Stomach (tissue), 9 donors: ENCODE data around the gene SYNDIG1. TPM values are rescaled to one million over a fixed set of nuclear protein-coding genes. Genes with fewer than 3 reads are reported as not detected.

ENCODE experiments used
- DNase-seq, 2 donors: peaks; one replicate each; pipeline versions ENCODE4 v3.0.0 to v3.0.0-alpha.2; 2013 to 2019
- H3K27ac ChIP-seq, 5 donors: fragments of 200-600 bp in 4 of 5; sonication (generic) in 4 of 5; one replicate each; pipeline ENCODE4 v1.5.1; 2013 to 2019; ENCODE audit warnings: mild to moderate bottlenecking in 1 of 5, moderate library complexity in 1 of 5
- H3K27me3 ChIP-seq, 3 donors: fragments of 200-600 bp; sonication (generic); one replicate each; pipeline ENCODE4 v1.5.1; 2017 to 2019; ENCODE audit warnings: mixed run types in 1 of 3
- H3K36me3 ChIP-seq, 4 donors: fragments of 200-600 bp; sonication (generic); 1 replicate in 3 of 4; 2 replicates in 1 of 4; pipeline ENCODE4 v1.5.1; 2016 to 2019
- H3K4me1 ChIP-seq, 4 donors: fragments of 200-600 bp; sonication (generic); one replicate each; pipeline ENCODE4 v1.5.1; 2016 to 2019
- H3K4me3 ChIP-seq, 4 donors: fragments of 200-600 bp; sonication (generic) in 3 of 4; one replicate each; pipeline ENCODE4 v1.5.1; 2016 to 2019; ENCODE audit warnings: mild to moderate bottlenecking in 1 of 4
- H3K9me3 ChIP-seq, 4 donors: fragments of 200-600 bp; sonication (generic); one replicate each; pipeline ENCODE4 v1.5.1; 2016 to 2019
- EP300 ChIP-seq: sonication (generic); formaldehyde crosslinking; IDR thresholded peaks from one replicate; pipeline ENCODE4 v1.6.1; 2017; ENCODE audit warnings: antibody characterized with exemption
- POLR2A ChIP-seq, 4 donors: fragments of 450-650 bp; IDR thresholded peaks; one replicate each; pipeline ENCODE4 v1.6.1; 2016; ENCODE audit warnings: antibody characterized with exemption in 4 of 4, control low read depth in 2 of 4, mild to moderate bottlenecking in 1 of 4, moderate library complexity in 1 of 4
- POLR2AphosphoS5 ChIP-seq, 3 donors: sonication (generic); formaldehyde crosslinking; IDR thresholded peaks; one replicate each; pipeline ENCODE4 v1.6.1; 2016; ENCODE audit warnings: antibody characterized with exemption in 3 of 3
- WGBS, 5 donors: extraction: QIAGEN DNeasy Blood & Tissue Kit in 3 of 5; methylation state at CpG; one replicate each; pipeline versions ENCODE4 v1.1.5 to v1.1.7; 2013 to 2018; 5-methylcytosine and 5-hydroxymethylcytosine counted together
- intact Hi-C: fragments of 100-400 bp; cut with DNase I; formaldehyde crosslinking; loops from one replicate; pipeline ENCODE4 v1.15.1; 2023; ENCODE audit warnings: low total_unique reads
- polyA plus RNA-seq, 3 donors: library from polyadenylated mRNA; stranded (reverse); fragments of 200-250 nt; gene quantifications; one replicate each; pipeline ENCODE4 v1.2.3, GENCODE V29; 2013
- total RNA-seq, 5 donors: library from RNA; depleted of rRNA; stranded (reverse); fragments of >200 nt; gene quantifications; one replicate each; pipeline versions ENCODE4 v1.1.0 to v1.2.3, GENCODE V29; 2014 to 2016
- TF ChIP-seq, protein P1 (sequence below), 7 experiments: fragments of 450-650 bp in 4 of 7; fragments of 200-600 bp in 3 of 7; sonication (generic) in 3 of 7; IDR thresholded peaks; one replicate each; pipeline ENCODE4 v1.5.1; 2016 to 2019; ENCODE audit warnings: antibody characterized with exemption in 7 of 7, control low read depth in 2 of 7, mild to moderate bottlenecking in 1 of 7
- donor health status: healthy with polysubstance abuse.
- donor health status: Bipolar disorder and iron deficiency.
- donor health status: healthy.

SYNDIG1 gene
- total and polyA plus RNA-seq, 8 donors = 0.29 to 2.0 (median 0.89) TPM; not detected in 4

DNA sequence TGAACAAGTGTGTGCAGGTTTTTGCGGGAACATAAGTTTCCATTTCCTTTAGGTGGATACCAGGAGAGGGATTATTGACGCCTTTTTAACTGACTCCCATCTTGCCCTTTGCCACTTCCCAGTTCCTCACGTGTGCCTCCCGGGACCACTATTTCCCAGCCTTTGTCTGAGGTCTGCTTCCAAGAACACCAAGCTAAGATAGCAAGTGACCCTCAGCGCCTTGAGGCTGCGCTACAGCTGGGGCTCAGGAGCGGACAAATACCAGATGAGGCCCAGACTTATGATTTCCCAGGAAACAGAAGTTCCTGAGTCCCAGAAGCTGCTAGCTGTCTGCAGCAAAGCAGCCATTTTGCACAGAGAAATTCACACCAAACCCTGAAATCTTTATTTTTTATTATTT lies 216.7 kb downstream of the SYNDIG1 start:
- intact Hi-C loops = no loop called here
- no peak overlapping the region for H3K4me3 ChIP-seq
- H3K27me3 ChIP-seq = no peaks in the 10 kb centered on the region
- no peaks in the 10 kb centered on the region for H3K4me1 ChIP-seq
- DNase-seq = no peak
- 86 to 91% (median 87%) methylated on average over 7 of the region's 7 CpGs for WGBS, 5 donors
- peaks cover 0 to 6% (median 5%) of the 10 kb centered on the region in 4 donors for H3K9me3 ChIP-seq
- no peak overlapping the region for H3K27ac ChIP-seq
- no peaks in the 10 kb centered on the region for H3K36me3 ChIP-seq
- no peak for TF ChIP-seq POLR2AphosphoS5 (IDR thresholded peaks at IDR 0.05)
- no peak for TF ChIP-seq POLR2A (IDR thresholded peaks at IDR 0.05)

DNA sequence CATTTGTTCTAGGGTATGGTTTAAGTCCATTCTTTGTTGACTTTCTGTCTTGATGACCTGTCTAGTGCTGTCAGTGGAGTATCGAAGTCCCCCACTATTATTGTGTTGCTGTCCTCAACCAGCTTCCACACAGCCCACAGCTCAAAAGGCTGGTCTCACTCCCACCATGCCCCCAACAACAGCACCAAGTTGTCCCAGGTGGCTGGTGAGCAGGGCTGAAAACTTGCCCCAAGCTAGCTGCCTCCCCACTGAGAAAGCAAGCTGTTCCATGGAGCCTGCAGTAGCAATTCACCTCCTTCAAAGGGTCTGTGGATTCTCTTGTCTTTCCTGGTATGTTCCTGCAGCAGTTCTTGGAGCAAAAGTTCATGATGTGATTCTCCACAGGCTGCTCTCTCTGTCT lies 221.0 kb downstream of the SYNDIG1 start:
- DNase-seq = no peak
- Histone ChIP-seq H3K27ac (no peak overlapping the region), H3K27me3 (peaks cover 0 to 5% (median 0%) of the 10 kb centered on the region in 3 donors), H3K4me3 (no peak overlapping the region), H3K9me3 (peaks cover 0 to 6% (median 5%) of the 10 kb centered on the region in 4 donors), H3K36me3 (no peaks in the 10 kb centered on the region), H3K4me1 (peaks cover 0 to 11% (median 0%) of the 10 kb centered on the region in 4 donors)
- TF ChIP-seq POLR2AphosphoS5 (IDR thresholded peaks at IDR 0.05) = no peak
- intact Hi-C loops = no loop called here
- WGBS, 5 donors = 32 to 100% (median 89%) methylated on average over 1 of the region's 1 CpG

DNA sequence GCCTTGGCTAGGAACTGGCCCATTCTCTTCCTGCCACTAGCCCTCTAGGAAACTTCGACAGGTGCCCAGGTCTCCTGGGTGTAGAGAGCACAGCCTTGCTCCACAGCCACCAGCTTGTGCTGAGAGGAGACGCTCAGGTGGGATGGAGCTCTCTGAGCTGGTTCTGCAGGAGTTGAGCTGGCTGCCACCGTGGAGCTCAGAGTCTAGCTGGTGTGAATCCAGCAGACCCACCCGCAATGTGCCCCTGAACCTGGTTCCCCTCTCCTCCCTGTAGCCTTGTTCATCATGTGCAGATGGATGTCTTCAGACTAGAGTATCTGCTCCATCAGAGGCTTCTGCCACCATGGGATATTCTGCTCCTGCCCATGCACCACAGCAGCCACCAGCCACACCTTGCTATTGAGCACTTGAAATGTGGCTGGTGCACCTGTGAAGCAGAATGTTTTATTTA lies 222.5 kb downstream of the SYNDIG1 start:
- 80 to 88% (median 87%) methylated on average over 4 of the region's 4 CpGs for WGBS, 5 donors
- Histone ChIP-seq H3K27me3 (peaks cover 0 to 5% (median 0%) of the 10 kb centered on the region in 3 donors), H3K36me3 (no peaks in the 10 kb centered on the region), H3K4me3 (no peak overlapping the region), H3K4me1 (peaks cover 0 to 11% (median 0%) of the 10 kb centered on the region in 4 donors), H3K27ac (no peak overlapping the region), H3K9me3 (peaks cover 0 to 6% (median 5%) of the 10 kb centered on the region in 4 donors)
- TF ChIP-seq POLR2A (IDR thresholded peaks at IDR 0.05) = no peak
- TF ChIP-seq EP300 = no peak
- TF ChIP-seq, protein P1, sequence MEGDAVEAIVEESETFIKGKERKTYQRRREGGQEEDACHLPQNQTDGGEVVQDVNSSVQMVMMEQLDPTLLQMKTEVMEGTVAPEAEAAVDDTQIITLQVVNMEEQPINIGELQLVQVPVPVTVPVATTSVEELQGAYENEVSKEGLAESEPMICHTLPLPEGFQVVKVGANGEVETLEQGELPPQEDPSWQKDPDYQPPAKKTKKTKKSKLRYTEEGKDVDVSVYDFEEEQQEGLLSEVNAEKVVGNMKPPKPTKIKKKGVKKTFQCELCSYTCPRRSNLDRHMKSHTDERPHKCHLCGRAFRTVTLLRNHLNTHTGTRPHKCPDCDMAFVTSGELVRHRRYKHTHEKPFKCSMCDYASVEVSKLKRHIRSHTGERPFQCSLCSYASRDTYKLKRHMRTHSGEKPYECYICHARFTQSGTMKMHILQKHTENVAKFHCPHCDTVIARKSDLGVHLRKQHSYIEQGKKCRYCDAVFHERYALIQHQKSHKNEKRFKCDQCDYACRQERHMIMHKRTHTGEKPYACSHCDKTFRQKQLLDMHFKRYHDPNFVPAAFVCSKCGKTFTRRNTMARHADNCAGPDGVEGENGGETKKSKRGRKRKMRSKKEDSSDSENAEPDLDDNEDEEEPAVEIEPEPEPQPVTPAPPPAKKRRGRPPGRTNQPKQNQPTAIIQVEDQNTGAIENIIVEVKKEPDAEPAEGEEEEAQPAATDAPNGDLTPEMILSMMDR (IDR thresholded peaks at IDR 0.05) = no peak
- no peak for TF ChIP-seq POLR2AphosphoS5 (IDR thresholded peaks at IDR 0.05)
- DNase-seq = peak in 1 of 2 donors; percentile 17
- intact Hi-C loops = no loop called here

DNA sequence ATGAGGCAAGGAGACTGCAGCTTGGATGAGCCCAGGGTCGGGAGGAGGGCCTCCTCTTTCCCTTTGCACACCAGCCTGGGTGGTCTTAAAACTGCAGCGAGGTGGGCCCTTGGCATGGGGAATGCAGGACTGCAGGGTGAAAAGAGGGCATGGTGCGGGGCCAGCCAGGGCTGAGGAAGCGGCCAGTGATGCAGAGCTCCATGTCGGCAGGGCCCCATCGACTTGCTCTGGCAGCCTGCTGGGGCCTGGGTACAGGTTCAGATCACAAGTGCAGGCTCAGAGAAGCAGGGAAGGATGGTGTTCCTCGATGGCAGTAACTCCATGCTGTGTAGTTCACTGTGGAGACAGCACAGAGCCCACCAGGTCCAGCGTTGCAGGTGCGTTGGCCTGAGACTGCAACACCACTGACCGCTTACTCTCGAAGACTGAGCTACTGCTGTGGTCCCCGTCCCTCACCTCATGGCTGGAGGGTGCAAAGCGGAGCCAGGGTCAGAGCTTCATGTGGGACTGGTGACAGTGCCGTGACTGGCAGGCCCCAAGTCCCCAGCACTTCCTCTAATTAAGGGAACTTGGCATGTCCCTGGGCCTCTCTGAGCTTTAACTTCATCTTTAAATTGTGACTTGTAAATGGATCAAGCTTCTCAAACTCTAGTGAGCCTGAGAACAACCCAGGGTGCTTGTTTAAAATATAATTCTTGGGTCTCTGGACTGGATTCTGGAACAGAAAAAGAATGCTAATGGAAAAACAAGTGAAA lies 223.2 kb downstream of the SYNDIG1 start:
- H3K36me3 ChIP-seq = no peaks in the 10 kb centered on the region
- WGBS, 5 donors = 87 to 94% (median 90%) methylated on average over 14 of the region's 14 CpGs
- peaks cover 0 to 11% (median 0%) of the 10 kb centered on the region in 4 donors for H3K4me1 ChIP-seq
- TF ChIP-seq EP300 = no peak
- no peak for TF ChIP-seq POLR2A (IDR thresholded peaks at IDR 0.05)
- TF ChIP-seq, protein P1 (IDR thresholded peaks at IDR 0.05) = no peak
- TF ChIP-seq POLR2AphosphoS5 (IDR thresholded peaks at IDR 0.05) = no peak
- intact Hi-C loops = no loop called here
- no peak overlapping the region for H3K4me3 ChIP-seq
- DNase-seq = peak in 1 of 2 donors; percentile 3
- peaks cover 0 to 5% (median 0%) of the 10 kb centered on the region in 3 donors for H3K27me3 ChIP-seq
- peaks cover 0 to 4% (median 3%) of the 10 kb centered on the region in 4 donors for H3K9me3 ChIP-seq
- no peak overlapping the region for H3K27ac ChIP-seq

DNA sequence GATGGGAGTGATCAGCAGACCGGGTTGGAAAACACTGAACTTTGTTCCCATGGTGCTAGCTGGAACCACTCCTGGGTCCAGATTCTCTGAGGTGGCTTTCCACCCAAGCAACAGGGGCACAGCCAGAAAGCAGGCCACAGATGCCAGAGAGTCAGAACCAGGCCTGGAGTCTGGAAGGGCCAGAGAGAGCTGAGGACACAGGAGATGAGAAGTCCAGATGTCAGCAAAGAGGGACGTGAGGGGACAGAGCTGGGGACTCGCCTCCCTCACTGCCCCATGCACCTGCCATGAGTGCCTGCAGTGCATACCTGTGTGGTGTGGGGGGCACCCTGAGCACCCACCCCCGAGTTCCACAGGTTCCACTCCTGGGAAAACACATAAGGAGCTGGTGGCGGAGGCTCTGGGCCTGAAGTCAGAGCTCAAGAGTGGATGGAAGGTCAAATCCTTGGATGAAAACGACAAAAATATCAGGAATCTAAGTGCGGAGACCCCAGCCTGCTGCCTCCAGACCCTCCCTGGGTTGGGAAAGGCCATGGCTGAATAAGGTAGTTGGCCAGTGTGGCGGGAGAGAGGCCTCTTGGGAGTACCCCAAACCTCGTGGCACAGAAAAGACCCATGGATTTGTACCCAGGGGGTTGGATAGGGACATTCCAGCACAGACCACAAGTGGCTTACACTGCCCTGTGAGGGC lies 224.2 kb downstream of the SYNDIG1 start:
- TF ChIP-seq, protein P1 (IDR thresholded peaks at IDR 0.05) = no peak
- TF ChIP-seq POLR2A (IDR thresholded peaks at IDR 0.05) (no peak), POLR2AphosphoS5 (IDR thresholded peaks at IDR 0.05) (no peak), EP300 (no peak)
- intact Hi-C loops = no loop called here
- DNase-seq = peak; percentile 0 to 15
- Histone ChIP-seq H3K9me3 (no peaks in the 10 kb centered on the region), H3K4me1 (peaks cover 0 to 11% (median 0%) of the 10 kb centered on the region in 4 donors), H3K36me3 (no peaks in the 10 kb centered on the region), H3K27ac (no peak overlapping the region), H3K27me3 (peaks cover 0 to 5% (median 0%) of the 10 kb centered on the region in 3 donors), H3K4me3 (no peak overlapping the region)
- WGBS, 5 donors = 82 to 89% (median 84%) methylated on average over 9 of the region's 9 CpGs
